ENCODE data around the gene SCRG1.

SCRG1 gene

DNA sequence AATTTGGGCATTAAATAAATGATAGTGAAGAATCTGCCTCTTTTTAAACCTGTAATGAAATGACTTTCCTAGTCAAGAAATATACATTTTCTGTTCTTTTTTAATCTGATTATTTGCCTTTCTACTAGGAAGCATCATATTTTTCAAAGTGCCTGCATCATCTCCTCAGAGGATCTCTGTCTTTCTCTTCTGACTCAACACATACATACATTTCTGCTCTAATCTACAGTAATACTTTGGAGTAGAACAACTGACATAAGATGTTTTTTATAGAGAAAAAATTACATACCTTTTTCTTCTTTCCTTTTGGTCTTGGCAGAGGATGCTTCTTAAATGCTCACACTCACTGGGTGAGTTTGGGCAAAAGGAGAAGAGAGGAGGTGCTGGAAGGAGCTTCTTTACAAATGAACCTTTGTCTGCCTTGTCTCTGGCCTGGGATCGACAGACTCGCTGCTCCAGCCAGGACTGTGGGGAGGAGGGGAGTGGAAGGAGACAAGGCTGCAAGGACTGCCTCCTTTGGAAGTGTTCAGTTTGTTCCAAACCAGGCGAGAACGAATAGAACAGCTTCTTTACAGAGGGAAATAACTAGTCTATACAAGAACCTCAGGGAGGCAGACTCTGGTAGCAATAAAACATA is at the start of gene SCRG1:
SCRG1 (minus strand) TSS at position 338 of the 637 bp plus-strand sequence. CDS start 7,702 bp downstream, outside the sequence.
- no peak for DNase-seq (ENCODE audit: low spot score)
- in situ Hi-C loops (cut with MboI; ENCODE audit: low sequenced_read_pairs, unreplicated experiment) = no loop called here
- TF ChIP-seq, protein P1, sequence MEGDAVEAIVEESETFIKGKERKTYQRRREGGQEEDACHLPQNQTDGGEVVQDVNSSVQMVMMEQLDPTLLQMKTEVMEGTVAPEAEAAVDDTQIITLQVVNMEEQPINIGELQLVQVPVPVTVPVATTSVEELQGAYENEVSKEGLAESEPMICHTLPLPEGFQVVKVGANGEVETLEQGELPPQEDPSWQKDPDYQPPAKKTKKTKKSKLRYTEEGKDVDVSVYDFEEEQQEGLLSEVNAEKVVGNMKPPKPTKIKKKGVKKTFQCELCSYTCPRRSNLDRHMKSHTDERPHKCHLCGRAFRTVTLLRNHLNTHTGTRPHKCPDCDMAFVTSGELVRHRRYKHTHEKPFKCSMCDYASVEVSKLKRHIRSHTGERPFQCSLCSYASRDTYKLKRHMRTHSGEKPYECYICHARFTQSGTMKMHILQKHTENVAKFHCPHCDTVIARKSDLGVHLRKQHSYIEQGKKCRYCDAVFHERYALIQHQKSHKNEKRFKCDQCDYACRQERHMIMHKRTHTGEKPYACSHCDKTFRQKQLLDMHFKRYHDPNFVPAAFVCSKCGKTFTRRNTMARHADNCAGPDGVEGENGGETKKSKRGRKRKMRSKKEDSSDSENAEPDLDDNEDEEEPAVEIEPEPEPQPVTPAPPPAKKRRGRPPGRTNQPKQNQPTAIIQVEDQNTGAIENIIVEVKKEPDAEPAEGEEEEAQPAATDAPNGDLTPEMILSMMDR (IDR thresholded peaks at IDR 0.05; ENCODE audit: borderline replicate concordance, control extremely low read depth, extremely low read depth, insufficient read depth, missing control alignments) = no peak

- in situ Hi-C loops (cut with MboI; ENCODE audit: low sequenced_read_pairs, unreplicated experiment) = no loop called here
- DNase-seq (ENCODE audit: low spot score) = no peak
- TF ChIP-seq, protein P1 (IDR thresholded peaks at IDR 0.05; ENCODE audit: borderline replicate concordance, control extremely low read depth, extremely low read depth, insufficient read depth, missing control alignments) = no peak
Observed at GRCh38 chr4:173448103-173448502, 49.2 kb upstream of the SCRG1 start.

DNA sequence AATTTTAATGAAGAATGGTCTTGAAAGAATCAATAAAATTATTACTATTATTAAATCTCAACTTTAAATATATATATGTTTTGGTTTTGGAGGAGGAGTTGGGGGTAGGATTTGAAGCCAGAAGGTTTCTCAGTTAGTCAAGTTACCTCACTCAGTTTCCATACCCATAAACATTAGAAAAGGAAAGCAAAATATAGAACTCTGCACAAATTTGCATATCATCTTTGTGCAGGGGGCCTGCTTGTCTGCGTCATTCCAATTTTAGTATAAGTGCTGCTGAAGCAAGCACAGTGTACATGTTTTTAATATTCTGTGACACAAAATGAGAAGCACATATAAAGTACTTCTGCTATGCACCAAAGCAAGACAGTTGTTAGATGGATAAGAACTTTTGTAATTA is 47.5 kb upstream of the SCRG1 start:
- DNase-seq (ENCODE audit: low spot score) = peak; percentile 50

DNA sequence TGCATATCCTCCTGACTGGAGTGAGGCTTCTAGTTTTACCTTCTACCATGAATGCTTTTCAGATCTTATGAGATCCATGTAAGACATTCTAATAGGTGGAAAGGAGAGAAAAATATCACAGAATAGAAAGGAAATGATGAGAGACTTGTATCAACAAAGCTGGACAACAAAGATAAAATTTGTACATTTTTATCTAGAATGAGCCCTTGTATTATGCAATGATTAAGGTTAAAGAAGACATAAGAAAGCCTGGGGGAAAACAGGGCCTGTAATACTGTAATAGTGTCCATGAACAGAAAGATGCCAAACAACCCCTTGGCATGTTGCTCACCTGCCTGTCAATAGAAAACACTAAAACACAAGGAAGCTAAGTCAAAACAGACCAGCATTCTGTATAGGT is 44.2 kb upstream of the SCRG1 start:
- in situ Hi-C loops (cut with MboI; ENCODE audit: low sequenced_read_pairs, unreplicated experiment) = no loop called here
- no peak for DNase-seq (ENCODE audit: low spot score)
- TF ChIP-seq, protein P1 (IDR thresholded peaks at IDR 0.05; ENCODE audit: borderline replicate concordance, control extremely low read depth, extremely low read depth, insufficient read depth, missing control alignments) = no peak

More for the DNA sequence above, 47.5 kb upstream of the SCRG1 start:
- TF ChIP-seq, protein P1 (IDR thresholded peaks at IDR 0.05; ENCODE audit: borderline replicate concordance, control extremely low read depth, extremely low read depth, insufficient read depth, missing control alignments) = no peak
- in situ Hi-C loops (cut with MboI; ENCODE audit: low sequenced_read_pairs, unreplicated experiment) = no loop called here

- TF ChIP-seq, protein P1 (IDR thresholded peaks at IDR 0.05; ENCODE audit: borderline replicate concordance, control extremely low read depth, extremely low read depth, insufficient read depth, missing control alignments) = no peak
- in situ Hi-C loops (cut with MboI; ENCODE audit: low sequenced_read_pairs, unreplicated experiment) = no loop called here
- no peak for DNase-seq (ENCODE audit: low spot score)
Observed at GRCh38 chr4:173442223-173442932, 43.5 kb upstream of the SCRG1 start.

- in situ Hi-C loops (cut with MboI; ENCODE audit: low sequenced_read_pairs, unreplicated experiment) = no loop called here
- TF ChIP-seq, protein P1 (IDR thresholded peaks at IDR 0.05; ENCODE audit: borderline replicate concordance, control extremely low read depth, extremely low read depth, insufficient read depth, missing control alignments) = no peak
- no peak for DNase-seq (ENCODE audit: low spot score)
Observed at GRCh38 chr4:173440888-173441287, 42.0 kb upstream of the SCRG1 start.

Measured in GM13976 (cell line).